OCI-LY1 (cell line): ENCODE results near the gene XYLT1.

Source experiments
- H2AFZ ChIP-seq: fragments of 200-600 bp; sonication (generic), shearing (Covaris generic); 2 replicates; pipeline ENCODE4 v1.6.0; 2014; ENCODE audit warnings: antibody characterized with exemption, mild to moderate bottlenecking, low read length
- H3F3A ChIP-seq: fragments of 200-600 bp; sonication (generic), shearing (Covaris generic); 2 replicates; pipeline ENCODE4 v1.6.0; 2014; ENCODE audit warnings: mild to moderate bottlenecking, antibody characterized with exemption, low read length, moderate library complexity; ENCODE audit not compliant: insufficient read depth
- H3K27ac ChIP-seq: fragments of 200-600 bp; sonication (generic); 2 replicates; pipeline ENCODE4 v1.5.1; 2014; ENCODE audit warnings: low read length, mixed run types, mild to moderate bottlenecking, low read depth; ENCODE audit not compliant: poor library complexity, severe bottlenecking
- H3K27me3 ChIP-seq: fragments of 200-600 bp; sonication (generic); 2 replicates; pipeline ENCODE4 v1.6.0; 2014; ENCODE audit warnings: antibody characterized with exemption, mild to moderate bottlenecking, low read length, moderate library complexity; ENCODE audit not compliant: insufficient read depth
- H3K36me3 ChIP-seq: fragments of 200-600 bp; sonication (generic); 2 replicates; pipeline ENCODE4 v1.6.1; 2014; ENCODE audit warnings: mild to moderate bottlenecking, antibody characterized with exemption, low read length, moderate library complexity, mixed read lengths; ENCODE audit not compliant: insufficient read depth
- H3K4me1 ChIP-seq: fragments of 200-600 bp; sonication (generic); 2 replicates; pipeline ENCODE4 v1.5.1; 2014; ENCODE audit warnings: mild to moderate bottlenecking, low read length, moderate library complexity; ENCODE audit not compliant: insufficient read depth, severe bottlenecking
- H3K4me2 ChIP-seq: fragments of 200-600 bp; sonication (generic), shearing (Covaris generic); 2 replicates; pipeline ENCODE4 v1.6.1; 2014; ENCODE audit warnings: low read length
- H3K4me3 ChIP-seq: fragments of 200-600 bp; sonication (generic); 2 replicates; pipeline ENCODE4 v1.5.1; 2014; ENCODE audit warnings: low read length, low read depth, mild to moderate bottlenecking, mixed read lengths; ENCODE audit not compliant: poor library complexity, severe bottlenecking
- H3K79me2 ChIP-seq: fragments of 200-600 bp; shearing (Covaris generic); 2 replicates; pipeline ENCODE4 v1.6.1; 2016; ENCODE audit warnings: mixed run types, low read length, mixed read lengths; ENCODE audit not compliant: insufficient read depth
- H3K9ac ChIP-seq: fragments of 200-600 bp; sonication (generic), shearing (Covaris generic); 2 replicates; pipeline ENCODE4 v1.6.1; 2014; ENCODE audit warnings: mild to moderate bottlenecking, low read length, mixed read lengths
- H3K9me2 ChIP-seq: fragments of 200-600 bp; sonication (generic), shearing (Covaris generic); 2 replicates; pipeline ENCODE4 v1.6.1; 2014; ENCODE audit warnings: low read depth, mild to moderate bottlenecking, low read length, mixed read lengths
- H3K9me3 ChIP-seq: fragments of 200-600 bp; shearing (Covaris generic); 2 replicates; pipeline ENCODE4 v1.6.1; 2014; ENCODE audit warnings: low read length, mixed read lengths
- H4K20me1 ChIP-seq: fragments of 200-600 bp; sonication (generic), shearing (Covaris generic); 2 replicates; pipeline ENCODE4 v1.6.0; 2016; ENCODE audit warnings: mild to moderate bottlenecking, low read length; ENCODE audit not compliant: insufficient read depth
- CTCF ChIP-seq: fragments of 200-600 bp; sonication (generic), shearing (Covaris generic); IDR thresholded peaks from 2 replicates; pipeline ENCODE4 v1.5.1; 2017; ENCODE audit warnings: mild to moderate bottlenecking, antibody characterized with exemption, low read length, moderate library complexity, mixed read lengths
- EZH2 ChIP-seq: fragments of 200-600 bp; sonication (generic), shearing (Covaris generic); IDR thresholded peaks from 2 replicates; pipeline ENCODE4 v1.8.0; 2017; ENCODE audit warnings: borderline replicate concordance, mixed run types, mild to moderate bottlenecking, antibody characterized with exemption, low read length, moderate library complexity, mixed read lengths

Gene XYLT1

GRCh38 chr16:17518441-17518840 lies 47.7 kb upstream of the XYLT1 start:
- Histone ChIP-seq H3K4me3 (no peak overlapping the region), H3K4me2 (no peak overlapping the region), H3K9ac (no peak overlapping the region), H3K79me2 (no peaks in the 10 kb centered on the region), H3K36me3 (no peaks in the 10 kb centered on the region), H2AFZ (no peak overlapping the region), H3K9me2 (no peaks in the 10 kb centered on the region), H3K9me3 (no peaks in the 10 kb centered on the region), H3K27me3 (no peaks in the 10 kb centered on the region; the same call in 1 of the 2 replicates), H3K4me1 (no peaks in the 10 kb centered on the region), H3F3A (no peaks in the 10 kb centered on the region), H4K20me1 (no peaks in the 10 kb centered on the region), H3K27ac (no peak overlapping the region)
- TF ChIP-seq EZH2 = no peak
- no peak for TF ChIP-seq CTCF

- TF ChIP-seq CTCF (no peak), EZH2 (no peak)
- H3K4me2 ChIP-seq = no peak overlapping the region
- no peaks in the 10 kb centered on the region; the same call in 1 of the 2 replicates for H3K27me3 ChIP-seq
- no peaks in the 10 kb centered on the region for H3K9me3 ChIP-seq
- no peaks in the 10 kb centered on the region for H3K9me2 ChIP-seq
- no peak overlapping the region for H3K9ac ChIP-seq
- H2AFZ ChIP-seq = no peak overlapping the region
- no peaks in the 10 kb centered on the region for H4K20me1 ChIP-seq
- no peaks in the 10 kb centered on the region for H3K79me2 ChIP-seq
- H3K27ac ChIP-seq = no peak overlapping the region
- no peaks in the 10 kb centered on the region for H3F3A ChIP-seq
- H3K4me3 ChIP-seq = no peak overlapping the region
- H3K4me1 ChIP-seq = no peaks in the 10 kb centered on the region
- no peaks in the 10 kb centered on the region for H3K36me3 ChIP-seq
Observed at GRCh38 chr16:17515421-17516210, 44.9 kb upstream of the XYLT1 start.

GRCh38 chr16:17512636-17513220 lies 42.0 kb upstream of the XYLT1 start:
- no peak overlapping the region for H3K4me2 ChIP-seq
- H2AFZ ChIP-seq = no peak overlapping the region
- H3K36me3 ChIP-seq = no peaks in the 10 kb centered on the region
- no peaks in the 10 kb centered on the region for H3F3A ChIP-seq
- H4K20me1 ChIP-seq = no peaks in the 10 kb centered on the region
- TF ChIP-seq CTCF (no peak), EZH2 (no peak)
- H3K4me1 ChIP-seq = no peaks in the 10 kb centered on the region
- no peak overlapping the region for H3K9ac ChIP-seq
- H3K79me2 ChIP-seq = no peaks in the 10 kb centered on the region
- H3K4me3 ChIP-seq = no peak overlapping the region
- H3K27me3 ChIP-seq = no peaks in the 10 kb centered on the region
- no peaks in the 10 kb centered on the region for H3K9me3 ChIP-seq
- H3K27ac ChIP-seq = no peak overlapping the region
- no peaks in the 10 kb centered on the region for H3K9me2 ChIP-seq
